ENCODE results near the gene DGKA. TPM values are rescaled to one million over a fixed set of nuclear protein-coding genes. Genes with fewer than 3 reads are reported as not detected.

DGKA gene
- total RNA-seq, 1 donor from 2014 or later: 48.6 TPM

GRCh38 chr12:55901881-55902490, 29.0 kb upstream of the DGKA start:
- intact Hi-C loops (cut with DNase I): no loop called here
- no peak for TF ChIP-seq CTCF (IDR thresholded peaks at IDR 0.05)
- H3K27ac ChIP-seq: no peak overlapping the region

GRCh38 chr12:55906056-55906455, 24.9 kb upstream of the DGKA start:
- no peak for TF ChIP-seq CTCF (IDR thresholded peaks at IDR 0.05)
- Histone ChIP-seq H3K27me3 (no peaks in the 10 kb centered on the region), H3K4me1 (peaks cover 0 to 6% of the 10 kb centered on the region in 2 donors), H3K9me3 (no peaks in the 10 kb centered on the region), H3K4me3 (no peak overlapping the region), H3K36me3 (peaks cover 18 to 20% of the 10 kb centered on the region in 2 donors), H3K27ac (no peak overlapping the region)
- no peak for DNase-seq (ENCODE audit: low spot score in 2 of 2)
- intact Hi-C loops (cut with DNase I): no loop called here

More at GRCh38 chr12:55901881-55902490, 29.0 kb upstream of the DGKA start:
- no peaks in the 10 kb centered on the region for H3K27me3 ChIP-seq
- no peak overlapping the region for H3K4me3 ChIP-seq
- H3K36me3 ChIP-seq: peaks cover 18 to 24% of the 10 kb centered on the region in 2 donors
- no peaks in the 10 kb centered on the region for H3K4me1 ChIP-seq
- H3K9me3 ChIP-seq: no peaks in the 10 kb centered on the region
- DNase-seq (ENCODE audit: low spot score in 2 of 2): no peak

GRCh38 chr12:55908726-55909512, 22.0 kb upstream of the DGKA start:
- no peaks in the 10 kb centered on the region for H3K9me3 ChIP-seq
- TF ChIP-seq CTCF (IDR thresholded peaks at IDR 0.05): no peak
- intact Hi-C loops (cut with DNase I): no loop called here
- H3K27me3 ChIP-seq: no peaks in the 10 kb centered on the region
- DNase-seq (ENCODE audit: low spot score in 2 of 2): no peak
- peaks cover 0 to 6% of the 10 kb centered on the region in 2 donors for H3K4me1 ChIP-seq
- peak overlapping the region; percentile 35 to 60 for H3K27ac ChIP-seq
- H3K36me3 ChIP-seq: peaks cover 0 to 8% of the 10 kb centered on the region in 2 donors
- no peak overlapping the region for H3K4me3 ChIP-seq

- intact Hi-C loops (cut with DNase I): no loop called here
- TF ChIP-seq CTCF (IDR thresholded peaks at IDR 0.05): no peak
- peaks cover 0 to 6% of the 10 kb centered on the region in 2 donors for H3K4me1 ChIP-seq
- H3K27me3 ChIP-seq: no peaks in the 10 kb centered on the region
- peaks cover 0 to 8% of the 10 kb centered on the region in 2 donors for H3K36me3 ChIP-seq
- no peak for DNase-seq (ENCODE audit: low spot score in 2 of 2)
- H3K27ac ChIP-seq: peak overlapping the region; percentile 35 to 60
- H3K4me3 ChIP-seq: no peak overlapping the region
- no peaks in the 10 kb centered on the region for H3K9me3 ChIP-seq
These were observed 21.5 kb upstream of the DGKA start for GRCh38 chr12:55909513-55909884.

- no peak for TF ChIP-seq CTCF (IDR thresholded peaks at IDR 0.05)
- no peak for DNase-seq (ENCODE audit: low spot score in 2 of 2)
- H3K4me1 ChIP-seq: peaks cover 0 to 6% of the 10 kb centered on the region in 2 donors
- no peak overlapping the region for H3K27ac ChIP-seq
- no peaks in the 10 kb centered on the region for H3K27me3 ChIP-seq
- peaks cover 0 to 8% of the 10 kb centered on the region in 2 donors for H3K36me3 ChIP-seq
- intact Hi-C loops (cut with DNase I): no loop called here
- no peaks in the 10 kb centered on the region for H3K9me3 ChIP-seq
- no peak overlapping the region for H3K4me3 ChIP-seq
These were observed 18.1 kb upstream of the DGKA start for GRCh38 chr12:55912908-55913307.

All from ascending aorta (tissue), 2 donors.